GM21529 (cell line): ENCODE measurements around the gene DDTL.

Source experiments
- ATAC-seq: cut with Tn5 transposase; IDR thresholded peaks from one replicate; pipeline ENCODE4 v1.9.1; 2021; ENCODE audit not compliant: unreplicated experiment

The DDTL gene

GRCh38 chr22:24005201-24005600 lies 38.5 kb downstream of the DDTL start, which contains the start of gene GSTT4:
TSS of gene GSTT4 (minus strand) at chr22:24005453. CDS start at chr22:24005356, 97 bp downstream.
- no peak for ATAC-seq

GRCh38 chr22:24006207-24006913 lies 39.7 kb downstream of the DDTL start:
- no peak for ATAC-seq

- no peak for ATAC-seq
Observed at GRCh38 chr22:24006914-24007214, 40.2 kb downstream of the DDTL start.

GRCh38 chr22:24007253-24008021 lies 40.7 kb downstream of the DDTL start:
- no peak for ATAC-seq

DNA sequence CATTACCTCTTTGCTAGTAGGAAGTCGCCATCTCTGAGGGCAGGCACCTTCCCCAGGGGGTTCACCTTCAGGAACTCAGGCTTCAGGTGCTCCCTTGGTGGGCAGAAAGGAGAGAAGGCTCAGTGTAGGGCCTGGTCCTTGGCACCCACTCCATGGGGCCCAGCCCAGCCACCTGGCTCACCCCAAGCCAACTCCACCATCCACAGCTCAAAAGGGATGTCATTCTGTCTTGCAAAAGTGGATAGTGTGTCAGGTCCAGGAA lies 41.3 kb downstream of the DDTL start:
- ATAC-seq, result no peak

GRCh38 chr22:24008381-24009226 lies 41.9 kb downstream of the DDTL start:
- ATAC-seq, result no peak

DNA sequence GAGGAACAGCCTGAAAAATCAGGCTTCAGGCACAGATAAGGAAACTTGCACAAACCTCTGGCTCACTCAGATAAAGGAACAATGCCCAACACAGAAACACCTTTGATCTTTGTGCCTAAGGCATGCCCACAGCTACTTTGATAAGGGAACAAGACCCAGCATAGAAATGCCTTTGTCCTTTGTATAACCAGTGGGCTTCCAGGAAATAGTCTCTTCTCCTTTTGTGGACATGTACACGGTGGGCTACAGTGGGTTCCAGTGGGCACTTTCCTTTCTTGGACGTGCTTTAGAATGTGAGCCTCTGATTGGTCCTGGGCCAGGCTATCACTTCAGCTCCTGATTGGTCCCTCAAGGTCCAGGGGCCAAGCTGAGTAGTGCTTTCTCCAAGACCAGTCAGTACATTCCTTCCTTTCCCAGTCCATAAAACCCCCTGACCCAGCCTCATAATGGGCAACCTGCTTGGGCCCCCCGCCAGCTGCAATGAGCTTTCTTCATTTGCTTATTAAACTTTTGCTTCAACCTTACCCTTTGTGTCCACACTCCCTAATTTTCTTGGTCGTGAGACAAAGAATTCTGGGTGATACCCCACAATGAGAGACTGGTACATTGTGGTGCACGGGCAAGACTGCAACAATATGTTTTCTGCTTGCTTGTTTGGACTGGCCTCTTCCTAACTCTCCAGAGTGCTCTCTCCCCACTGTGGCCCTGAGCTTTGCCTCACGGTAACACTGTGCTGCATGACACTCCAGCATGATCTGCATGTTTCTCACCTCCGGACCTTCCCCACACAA lies 42.7 kb downstream of the DDTL start:
- no peak for ATAC-seq

DNA sequence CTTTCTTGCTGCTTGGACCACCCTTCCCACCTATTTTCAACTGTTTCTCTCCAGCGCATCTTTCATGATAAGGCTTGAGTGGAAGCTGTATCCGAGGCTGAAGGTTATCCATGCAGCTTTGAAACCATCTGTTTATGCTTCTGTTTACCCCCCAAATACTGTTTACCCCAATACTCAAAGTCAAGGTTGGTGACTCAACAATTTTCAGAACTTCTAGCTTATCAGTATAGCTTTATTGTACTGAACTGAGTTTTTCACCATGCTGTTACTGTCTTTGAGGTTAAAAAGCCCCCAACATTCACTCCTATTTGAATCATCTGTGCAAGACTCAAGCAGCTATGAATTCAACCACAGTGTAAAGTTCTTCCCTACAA lies 43.3 kb downstream of the DDTL start:
- ATAC-seq, result no peak

DNA sequence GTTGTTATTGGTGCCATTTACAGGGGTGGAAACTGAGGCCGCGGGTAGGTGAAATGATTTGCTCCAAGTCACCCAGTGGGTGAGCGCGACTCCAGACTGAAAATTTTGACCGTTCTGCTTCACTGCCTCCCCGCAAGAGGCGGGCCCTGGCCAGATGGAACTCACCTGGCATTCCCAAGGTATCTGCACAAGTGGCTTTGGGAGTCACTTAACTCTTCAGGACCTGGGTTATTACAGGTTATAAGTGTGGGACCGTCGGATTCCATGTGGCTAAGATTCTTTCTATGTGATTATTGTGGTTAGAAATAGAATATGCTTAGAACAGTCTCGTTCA lies 45.0 kb downstream of the DDTL start:
- no peak for ATAC-seq

DNA sequence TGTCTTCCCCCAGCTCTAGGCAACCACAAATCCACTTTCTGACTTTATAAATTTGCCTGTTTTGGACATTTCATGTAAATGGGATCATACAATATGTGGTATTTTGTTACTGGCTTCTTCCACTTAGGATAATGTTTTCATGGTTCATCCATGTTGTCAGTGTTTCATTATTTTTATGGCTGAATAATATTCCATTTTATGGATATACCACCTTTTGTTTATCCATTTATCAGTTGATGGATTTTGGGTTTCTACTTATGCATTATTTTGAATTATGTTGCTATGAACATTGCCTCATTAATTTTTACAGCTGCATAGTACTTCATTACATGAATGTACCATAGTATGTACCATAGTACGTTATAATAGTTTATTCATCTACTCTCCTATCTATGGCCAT lies 49.5 kb downstream of the DDTL start:
- no peak for ATAC-seq

DNA sequence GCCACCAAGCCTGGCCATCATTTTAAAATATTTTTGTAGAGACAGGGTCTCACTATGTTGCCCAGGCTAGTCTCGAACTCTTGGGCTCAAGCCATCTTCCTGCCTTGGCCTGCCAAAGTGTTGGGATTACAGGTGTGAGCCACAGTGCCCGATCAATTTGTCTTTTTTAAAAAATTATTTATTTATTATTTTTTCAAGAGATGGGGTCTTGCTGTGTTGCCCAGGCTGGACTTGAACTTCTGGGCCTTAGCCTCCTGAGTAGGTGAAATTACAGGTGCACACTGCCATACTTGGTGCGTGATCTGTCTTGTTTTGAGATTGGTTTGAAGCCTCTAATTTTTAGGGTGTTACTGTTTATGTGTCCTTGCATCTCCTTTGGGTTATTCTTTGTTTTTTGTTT lies 54.6 kb downstream of the DDTL start:
- ATAC-seq, result no peak
